Right atrium auricular region (tissue), 2 donors: ENCODE measurements around the gene DNM2. TPM values are rescaled to one million over a fixed set of nuclear protein-coding genes. Genes with fewer than 3 reads are reported as not detected.

Experiments
- DNase-seq: peaks from one replicate; pipeline ENCODE4 v3.0.0-alpha.2; 2019; ENCODE audit warnings: low spot score
- H3K27ac ChIP-seq, 2 donors: fragments of 200-600 bp; sonication (generic); 1 replicate in 1 of 2; 2 replicates in 1 of 2; pipeline ENCODE4 v1.5.1; 2016 to 2019
- H3K27me3 ChIP-seq, 2 donors: fragments of 200-600 bp; sonication (generic); one replicate each; pipeline versions ENCODE4 v1.5.1 to v1.6.0; 2017 to 2019
- H3K36me3 ChIP-seq: fragments of 200-600 bp; sonication (generic); one replicate; pipeline ENCODE4 v1.5.1; 2016
- H3K4me1 ChIP-seq, 2 donors: fragments of 200-600 bp; sonication (generic); one replicate each; pipeline versions ENCODE4 v1.5.1 to v1.6.0; 2017 to 2019
- H3K4me3 ChIP-seq, 2 donors: fragments of 200-600 bp; sonication (generic); 1 replicate in 1 of 2; 2 replicates in 1 of 2; pipeline ENCODE4 v1.5.1; 2017 to 2019; ENCODE audit warnings: mild to moderate bottlenecking in 1 of 2, moderate library complexity in 1 of 2
- H3K9me3 ChIP-seq, 2 donors: fragments of 200-600 bp; sonication (generic); one replicate each; pipeline ENCODE4 v1.5.1; 2019
- total RNA-seq, 2 donors: library from RNA; depleted of rRNA; stranded (reverse); fragments of >200 nt; gene quantifications; one replicate each; pipeline ENCODE4 v1.1.0, GENCODE V29; 2016
- TF ChIP-seq, protein P1 (sequence below), 2 donors: fragments of 200-600 bp; sonication (generic); IDR thresholded peaks; one replicate each; pipeline ENCODE4 v1.5.1; 2019; ENCODE audit warnings: antibody characterized with exemption in 2 of 2

DNM2 gene
- total RNA-seq, 2 donors from 2014 or later = 111 to 144 TPM

DNA sequence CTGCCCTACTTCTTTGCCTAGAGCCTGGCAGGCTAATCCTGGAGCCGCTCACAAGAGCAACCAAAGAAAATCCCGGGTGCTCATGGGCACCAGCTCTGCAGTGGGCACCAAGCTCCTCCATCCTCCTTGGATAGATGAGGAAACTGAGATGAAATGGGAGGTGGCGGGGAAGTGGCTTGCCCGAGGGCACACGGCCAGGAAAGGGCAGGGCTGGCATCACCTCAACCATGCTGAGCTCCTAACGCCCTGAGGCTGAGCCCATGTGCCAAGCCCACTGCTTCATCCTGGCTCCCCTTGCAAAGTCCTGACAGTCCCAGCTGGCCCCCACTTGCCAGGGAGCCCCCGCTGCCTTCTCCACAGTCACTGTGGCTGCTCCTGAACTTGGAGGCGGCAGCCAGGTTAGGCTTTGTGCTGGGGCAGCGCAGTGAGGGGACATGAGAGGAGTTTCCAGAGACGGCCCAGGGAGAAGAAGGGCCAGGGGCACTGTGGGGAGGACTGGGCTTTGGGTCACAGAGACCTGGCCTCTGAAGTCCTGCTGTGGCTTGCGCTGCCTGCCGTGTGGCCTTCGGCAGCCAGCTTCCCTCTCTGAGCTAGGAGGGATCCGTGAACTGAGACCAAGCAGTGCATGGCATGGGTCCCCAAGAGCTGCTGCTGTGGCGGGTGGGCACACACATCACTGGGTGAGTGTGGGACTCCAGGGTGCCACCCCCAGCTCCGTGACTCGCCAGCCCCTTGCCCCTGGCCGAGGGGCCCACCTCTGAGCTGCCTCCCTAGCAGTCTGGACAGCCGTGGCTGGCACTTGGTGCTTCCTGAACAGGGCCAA lies 100.6 kb downstream of the DNM2 start:
- DNase-seq = no peak
- TF ChIP-seq, protein P1, sequence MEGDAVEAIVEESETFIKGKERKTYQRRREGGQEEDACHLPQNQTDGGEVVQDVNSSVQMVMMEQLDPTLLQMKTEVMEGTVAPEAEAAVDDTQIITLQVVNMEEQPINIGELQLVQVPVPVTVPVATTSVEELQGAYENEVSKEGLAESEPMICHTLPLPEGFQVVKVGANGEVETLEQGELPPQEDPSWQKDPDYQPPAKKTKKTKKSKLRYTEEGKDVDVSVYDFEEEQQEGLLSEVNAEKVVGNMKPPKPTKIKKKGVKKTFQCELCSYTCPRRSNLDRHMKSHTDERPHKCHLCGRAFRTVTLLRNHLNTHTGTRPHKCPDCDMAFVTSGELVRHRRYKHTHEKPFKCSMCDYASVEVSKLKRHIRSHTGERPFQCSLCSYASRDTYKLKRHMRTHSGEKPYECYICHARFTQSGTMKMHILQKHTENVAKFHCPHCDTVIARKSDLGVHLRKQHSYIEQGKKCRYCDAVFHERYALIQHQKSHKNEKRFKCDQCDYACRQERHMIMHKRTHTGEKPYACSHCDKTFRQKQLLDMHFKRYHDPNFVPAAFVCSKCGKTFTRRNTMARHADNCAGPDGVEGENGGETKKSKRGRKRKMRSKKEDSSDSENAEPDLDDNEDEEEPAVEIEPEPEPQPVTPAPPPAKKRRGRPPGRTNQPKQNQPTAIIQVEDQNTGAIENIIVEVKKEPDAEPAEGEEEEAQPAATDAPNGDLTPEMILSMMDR (IDR thresholded peaks at IDR 0.05) = no peak
- H3K27ac ChIP-seq = peak overlapping the region; percentile 27 to 67
- peaks cover 66% of the 10 kb centered on the region for H3K36me3 ChIP-seq
- H3K4me1 ChIP-seq = peaks cover 0 to under 1% of the 10 kb centered on the region in 2 donors
- H3K27me3 ChIP-seq = no peaks in the 10 kb centered on the region
- no peaks in the 10 kb centered on the region for H3K9me3 ChIP-seq
- H3K4me3 ChIP-seq = no peak overlapping the region

DNA sequence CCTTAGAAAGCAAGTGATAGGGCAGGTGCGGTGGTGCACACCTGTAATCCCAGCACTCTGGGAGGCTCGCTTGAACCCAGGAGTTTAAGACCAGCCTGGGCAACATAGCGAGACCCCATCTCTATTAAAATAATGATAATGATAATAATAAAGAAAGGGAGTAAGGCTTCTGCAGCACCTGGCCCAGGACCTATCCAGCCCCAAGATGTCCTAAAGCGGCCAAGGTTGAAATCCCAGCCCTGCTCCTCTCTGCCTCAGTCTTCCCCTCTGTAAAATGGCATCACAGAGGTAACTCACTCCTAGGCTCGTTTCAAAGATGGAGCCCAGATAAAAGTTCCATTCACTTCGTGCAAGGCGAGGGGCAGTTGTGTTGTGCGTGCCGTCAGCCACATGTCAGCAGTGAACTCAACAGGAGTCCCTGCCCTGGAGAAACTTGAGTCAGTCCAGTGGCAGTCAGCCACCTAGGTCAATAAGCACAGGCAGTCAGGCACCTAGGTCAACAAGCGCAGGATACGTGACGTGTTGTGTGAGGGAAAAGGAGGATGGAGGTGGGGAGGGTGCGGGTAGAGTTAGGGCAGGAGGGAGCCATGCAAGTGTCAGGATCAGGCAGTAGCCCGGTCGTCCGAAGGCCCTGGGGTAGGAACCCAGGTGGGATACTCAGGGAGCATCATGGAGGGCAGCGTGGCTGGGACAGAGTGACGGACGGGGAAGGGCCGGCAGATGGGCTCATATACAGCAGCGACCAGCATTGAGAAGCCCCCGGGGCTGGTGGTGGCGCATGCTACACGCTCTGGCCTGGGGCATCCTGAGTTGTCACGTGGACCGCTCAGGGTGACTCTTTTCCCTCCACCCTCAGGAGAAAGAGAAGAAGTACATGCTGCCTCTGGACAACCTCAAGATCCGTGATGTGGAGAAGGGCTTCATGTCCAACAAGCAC lies 101.5 kb downstream of the DNM2 start:
- Histone ChIP-seq H3K36me3 (peaks cover 75% of the 10 kb centered on the region), H3K4me1 (no peaks in the 10 kb centered on the region), H3K9me3 (no peaks in the 10 kb centered on the region), H3K4me3 (no peak overlapping the region), H3K27me3 (no peaks in the 10 kb centered on the region), H3K27ac (no peak overlapping the region)
- no peak for DNase-seq
- TF ChIP-seq, protein P1 (IDR thresholded peaks at IDR 0.05) = no peak

DNA sequence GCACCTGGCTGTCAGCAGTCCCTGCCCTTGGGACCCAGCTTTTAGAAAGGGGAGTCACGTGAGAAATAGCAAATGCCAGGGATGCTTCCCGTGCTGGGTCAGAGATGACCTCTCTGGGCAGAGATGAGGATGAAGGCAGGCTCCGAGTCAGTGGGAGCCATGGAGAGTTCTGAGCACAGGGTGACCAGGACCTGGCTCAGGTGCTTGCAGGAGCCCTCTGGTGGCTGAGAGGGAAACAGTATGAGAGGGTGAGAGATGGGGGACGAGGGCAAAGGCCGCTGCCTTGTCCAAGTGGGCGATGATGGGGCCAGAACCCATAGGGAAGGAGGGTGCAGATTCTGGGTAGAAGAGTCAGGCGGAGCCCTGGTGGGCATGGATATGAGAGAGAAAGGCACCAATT lies 102.3 kb downstream of the DNM2 start:
- no peak overlapping the region for H3K27ac ChIP-seq
- DNase-seq = no peak
- H3K36me3 ChIP-seq = peaks cover 75% of the 10 kb centered on the region

DNA sequence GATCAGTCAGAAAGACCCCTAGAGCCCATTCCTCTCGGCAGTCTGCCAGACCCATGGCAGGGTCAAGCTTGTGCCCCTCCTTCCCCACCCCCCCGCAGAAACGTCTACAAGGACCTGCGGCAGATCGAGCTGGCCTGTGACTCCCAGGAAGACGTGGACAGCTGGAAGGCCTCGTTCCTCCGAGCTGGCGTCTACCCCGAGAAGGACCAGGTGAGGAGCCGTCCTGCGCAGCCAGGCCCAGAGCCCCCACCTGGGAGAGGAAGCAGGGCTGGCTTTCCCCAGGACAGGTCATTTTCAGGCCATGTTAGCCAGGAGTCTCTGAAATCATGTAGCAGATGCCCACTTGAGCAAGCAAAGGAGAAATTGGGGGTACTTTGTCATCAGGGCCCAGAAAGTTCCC lies 105.8 kb downstream of the DNM2 start:
- TF ChIP-seq, protein P1 (IDR thresholded peaks at IDR 0.05) = no peak
- no peak for DNase-seq
- no peaks in the 10 kb centered on the region for H3K9me3 ChIP-seq
- H3K36me3 ChIP-seq = peaks cover 76% of the 10 kb centered on the region
- H3K27ac ChIP-seq = no peak overlapping the region
- no peaks in the 10 kb centered on the region for H3K27me3 ChIP-seq
- H3K4me3 ChIP-seq = no peak overlapping the region
- no peaks in the 10 kb centered on the region for H3K4me1 ChIP-seq

More for the DNA sequence above, 102.3 kb downstream of the DNM2 start:
- TF ChIP-seq, protein P1 (IDR thresholded peaks at IDR 0.05) = no peak
- no peaks in the 10 kb centered on the region for H3K9me3 ChIP-seq
- H3K4me1 ChIP-seq = no peaks in the 10 kb centered on the region
- no peak overlapping the region for H3K4me3 ChIP-seq
- no peaks in the 10 kb centered on the region for H3K27me3 ChIP-seq

DNA sequence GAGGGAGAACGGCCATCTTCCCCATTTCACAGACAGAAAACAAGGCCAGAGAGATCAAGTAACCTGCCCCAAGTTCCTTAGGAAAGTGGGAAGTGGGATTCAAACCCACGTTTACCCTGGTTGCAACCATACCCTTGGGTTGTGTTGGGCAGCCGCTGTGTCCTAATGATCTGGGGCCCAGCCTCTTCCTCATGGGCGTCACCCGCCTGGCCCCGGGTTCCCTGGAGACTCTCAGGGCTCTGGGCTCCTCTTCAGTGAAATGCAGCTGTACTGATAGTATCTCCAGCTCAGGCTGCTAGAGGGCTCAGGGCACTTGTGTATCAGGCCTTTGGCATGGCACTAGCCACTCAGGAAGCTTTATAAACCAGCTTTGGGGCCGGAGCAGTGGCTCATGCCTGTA lies 108.4 kb downstream of the DNM2 start:
- Histone ChIP-seq H3K4me1 (no peaks in the 10 kb centered on the region), H3K27me3 (no peaks in the 10 kb centered on the region), H3K9me3 (no peaks in the 10 kb centered on the region), H3K27ac (no peak overlapping the region), H3K4me3 (no peak overlapping the region), H3K36me3 (peaks cover 80% of the 10 kb centered on the region)
- DNase-seq = no peak
- TF ChIP-seq, protein P1 (IDR thresholded peaks at IDR 0.05) = no peak
